K562 (cell line): ENCODE data around the gene TYMP. TPM values are rescaled to one million over a fixed set of nuclear protein-coding genes. Genes with fewer than 3 reads are reported as not detected.
A peak's percentile ranks its signal among the peaks of the same experiment; 100 is the strongest.

Source experiments
- ATAC-seq: fragments of 200-7000 bp; cut with Tn5 transposase; 3 replicates; pipeline ENCODE4 v1.9.1; 2020; ENCODE audit warnings: moderate library complexity
- BruUV-seq: library from RNA; stranded (reverse); fragments of 400-500 nt; replicated peaks from 2 replicates; lab custom pipeline; 2021; lab: Mats Ljungman, UMichigan
- CTCF ChIA-PET: fragments of 300-600 bp; formaldehyde crosslinking; extraction: SDS; loops from one replicate; lab custom pipeline; 2021; ENCODE audit warnings: low intra/inter-chr PET ratio; lab: Yijun Ruan, JAX
- POLR2A ChIA-PET: fragments of 300-600, 350-650 bp; sonication (Branson Sonifier 250); formaldehyde crosslinking; extraction: SDS; loops from one replicate; lab custom pipeline; 2021; ENCODE audit warnings: antibody characterized with exemption, inconsistent platforms; lab: Yijun Ruan, JAX
- DNase-seq, 4 experiments: peaks; one replicate each; pipeline versions ENCODE4 v3.0.0 to v3.0.0-alpha.2; 2011 to 2018; ENCODE audit warnings: low spot score in 3 of 4, mixed read lengths in 3 of 4; ENCODE audit errors: extremely low read depth in 1 of 4
- FAIRE-seq: peaks from 2 replicates; lab custom pipeline; 2011; peaks lifted over from hg19 to GRCh38; lab: Jason Lieb, UNC
- H2AFZ ChIP-seq: 2 replicates; pipeline ENCODE4 v1.6.0; 2011; ENCODE audit warnings: low read depth, low read length, control low read depth, inconsistent platforms
- H3K27ac ChIP-seq: fragments of 200-600 bp; 3 replicates; pipeline ENCODE4 v1.8.0; 2011; ENCODE audit warnings: low read depth, mild to moderate bottlenecking, control low read depth, inconsistent platforms, low read length, moderate library complexity, mixed read lengths; ENCODE audit errors: extremely low read depth
- H3K27me3 ChIP-seq, 2 experiments: fragments of 300-600 bp in 1 of 2; 2 replicates in 1 of 2; 3 replicates in 1 of 2; pipeline versions ENCODE4 v1.6.0 to v1.8.0; 2011; ENCODE audit warnings: inconsistent platforms in 2 of 2, low read length in 2 of 2, mild to moderate bottlenecking in 1 of 2, mixed read lengths in 1 of 2, moderate library complexity in 1 of 2; ENCODE audit not compliant: control insufficient read depth in 2 of 2, insufficient read depth in 2 of 2
- H3K36me3 ChIP-seq: fragments of 300-600 bp; 3 replicates; pipeline ENCODE4 v1.8.0; 2011; ENCODE audit warnings: mild to moderate bottlenecking, low read length, inconsistent platforms; ENCODE audit not compliant: control insufficient read depth, insufficient read depth
- H3K4me1 ChIP-seq, 2 experiments: fragments of 200-600 bp in 1 of 2; replicated peaks in 1 of 2; 2 replicates in 1 of 2; 3 replicates in 1 of 2; pipeline versions ENCODE4 v1.5.1 to v1.8.0; 2011; ENCODE audit warnings: inconsistent platforms in 2 of 2, low read length in 2 of 2, mild to moderate bottlenecking in 1 of 2, mixed read lengths in 1 of 2, moderate library complexity in 1 of 2; ENCODE audit not compliant: control insufficient read depth in 2 of 2, insufficient read depth in 2 of 2
- H3K4me2 ChIP-seq: 2 replicates; pipeline ENCODE4 v1.6.1; 2011; ENCODE audit warnings: low read length, control low read depth, inconsistent platforms, mixed read lengths; ENCODE audit not compliant: insufficient read depth
- H3K4me3 ChIP-seq: fragments of 200-600 bp; sonication (generic), shearing (Covaris generic); 2 replicates; pipeline ENCODE4 v1.5.1; 2016; ENCODE audit warnings: control low read depth, inconsistent platforms
- H3K79me2 ChIP-seq: fragments of 200-600 bp; 3 replicates; pipeline ENCODE4 v1.8.0; 2011; ENCODE audit warnings: low read length, inconsistent platforms; ENCODE audit not compliant: control insufficient read depth, insufficient read depth
- H3K9ac ChIP-seq, 2 experiments: 2 replicates each; pipeline versions ENCODE4 v1.6.0 to v1.6.1; 2011; ENCODE audit warnings: low read depth in 2 of 2, low read length in 2 of 2, control low read depth in 1 of 2, inconsistent platforms in 1 of 2, mild to moderate bottlenecking in 1 of 2, mixed read lengths in 1 of 2; ENCODE audit not compliant: insufficient read depth in 1 of 2
- H3K9me1 ChIP-seq: one replicate; pipeline ENCODE4 v1.6.0; 2011; ENCODE audit warnings: inconsistent platforms, mild to moderate bottlenecking, low read length, moderate library complexity; ENCODE audit not compliant: control insufficient read depth, insufficient read depth
- H3K9me3 ChIP-seq: replicated peaks from 2 replicates; pipeline ENCODE4 v1.5.1; 2011; ENCODE audit warnings: low read depth, low read length, inconsistent platforms; ENCODE audit not compliant: control insufficient read depth, insufficient read depth
- H4K20me1 ChIP-seq: replicated peaks from 2 replicates; pipeline ENCODE4 v1.6.1; 2011; ENCODE audit warnings: low read length, inconsistent platforms, mixed read lengths; ENCODE audit not compliant: control insufficient read depth, insufficient read depth
- JUND ChIP-seq, 2 experiments: IDR thresholded peaks; 2 replicates in 1 of 2; 3 replicates in 1 of 2; pipeline ENCODE4 v1.6.1; 2011; ENCODE audit warnings: borderline replicate concordance in 2 of 2, low read depth in 2 of 2, low read length in 2 of 2, improper control_type of control experiment in 1 of 2, missing biosample characterization in 1 of 2, missing genetic modification characterization in 1 of 2, missing genetic modification reagents in 1 of 2
- KDM5B ChIP-seq: fragments of 200-600 bp; sonication (generic); IDR thresholded peaks from 2 replicates; pipeline ENCODE4 v1.6.1; 2012; ENCODE audit warnings: low read depth, mild to moderate bottlenecking, moderate library complexity, low read length, control low read depth, inconsistent platforms; ENCODE audit not compliant: insufficient replicate concordance
- KHSRP ChIP-seq: fragments of 450-650 bp; IDR thresholded peaks from 2 replicates; pipeline ENCODE4 v1.6.1; 2017
- KLF6 ChIP-seq: fragments of 250-450 bp; sonication (Bioruptor Pico); IDR thresholded peaks from 2 replicates; pipeline ENCODE4 v1.4.0; 2020; ENCODE audit warnings: mild to moderate bottlenecking, moderate library complexity, borderline replicate concordance
- MYC ChIP-seq, 2 experiments: fragments of 250-450 bp in 1 of 2; sonication (Bioruptor Pico) in 1 of 2; IDR thresholded peaks; 2 replicates each; pipeline versions ENCODE4 v1.5.1 to v1.6.1; 2012 to 2021; ENCODE audit warnings: low read depth in 2 of 2, borderline replicate concordance in 1 of 2, improper control_type of control experiment in 1 of 2, low read length in 1 of 2, mild to moderate bottlenecking in 1 of 2, moderate library complexity in 1 of 2
- RB1 ChIP-seq: fragments of 450-650 bp; IDR thresholded peaks from 2 replicates; pipeline ENCODE4 v1.6.1; 2017; ENCODE audit warnings: low read depth, mild to moderate bottlenecking
- RHOXF2B ChIP-seq: fragments of 250-450 bp; sonication (Bioruptor Pico); conservative IDR thresholded peaks from 2 replicates; pipeline ENCODE4 v1.5.1; 2021
- TGIF2 ChIP-seq: sonication (generic); formaldehyde crosslinking; IDR thresholded peaks from 2 replicates; pipeline ENCODE4 v1.8.1; 2022; ENCODE audit warnings: mild to moderate bottlenecking, missing genetic modification reagents, moderate library complexity
- ZNF165 ChIP-seq: fragments of 250-450 bp; sonication (Bioruptor Pico); IDR thresholded peaks from 2 replicates; pipeline ENCODE4 v1.4.0; 2020; ENCODE audit warnings: borderline replicate concordance
- ZNF197 ChIP-seq: fragments of 200-800 bp; sonication (Bioruptor generic); IDR thresholded peaks from 2 replicates; pipeline ENCODE4 v1.6.1; 2016; ENCODE audit warnings: low read depth, missing genetic modification characterization, missing compliant biosample characterization
- WGBS: fragments of 100-300 bp; shearing (Covaris generic); methylation state at CpG from one replicate; pipeline ENCODE4 v1.1.6; 2016; ENCODE audit warnings: low coverage, mixed read lengths; ENCODE audit not compliant: insufficient coverage; ENCODE audit errors: missing lambda C conversion rate; 5-methylcytosine and 5-hydroxymethylcytosine counted together
- in situ Hi-C: fragments of 300-500 bp; cut with MboI; formaldehyde crosslinking; loops from 4 replicates; pipeline ENCODE4 v1.15.0; 2018; ENCODE audit warnings: inconsistent platforms, mixed read lengths
- intact Hi-C: fragments of 100-400 bp; cut with micrococcal nuclease; formaldehyde crosslinking; loops from 2 replicates; pipeline ENCODE4 v1.14.2; 2022
- polyA plus RNA-seq, 8 experiments: library from polyadenylated mRNA; depleted of rRNA in 4 of 8; stranded (reverse) in 5 of 8; unstranded in 3 of 8; fragments of >200 nt; fragmentation: Nextera tagmentation in 2 of 8; fragmentation: Illumina TruSeq in 1 of 8; extraction: Ambion mirVana in 2 of 8; extraction: Trizol in 1 of 8; gene quantifications; 2 replicates each; pipeline versions ENCODE4 v1.2.1 to v1.2.3, GENCODE V29; 2011 to 2014; ENCODE audit warnings: inconsistent platforms in 1 of 8, missing spikeins in 1 of 8
- total RNA-seq, 7 experiments: library from RNA; depleted of rRNA in 6 of 7; stranded (reverse); fragments of >200 nt in 6 of 7; fragmentation: Illumina TruSeq in 2 of 7; extraction: Trizol in 2 of 7; gene quantifications; 2 replicates each; pipeline versions ENCODE4 v1.2.1 to v1.2.3, GENCODE V29; 2011 to 2021; ENCODE audit warnings: low replicate concordance in 1 of 7
- TF ChIP-seq, protein P1 (sequence below), 2 experiments: fragments of 200-800 bp in 1 of 2; sonication (Bioruptor generic) in 1 of 2; sonication (generic) in 1 of 2; formaldehyde crosslinking in 1 of 2; IDR thresholded peaks in 1 of 2; conservative IDR thresholded peaks in 1 of 2; 2 replicates each; pipeline versions ENCODE4 v1.5.0 to v1.6.1; 2016 to 2020; ENCODE audit warnings: missing compliant biosample characterization in 1 of 2, missing genetic modification characterization in 1 of 2, missing genetic modification reagents in 1 of 2
- TF ChIP-seq, protein P2 (sequence below): fragments of 200-800 bp; sonication (Bioruptor generic); IDR thresholded peaks from 2 replicates; pipeline ENCODE4 v1.6.1; 2017; ENCODE audit warnings: missing genetic modification characterization, missing compliant biosample characterization
- TF ChIP-seq, protein P3 (sequence below): fragments of 450-650 bp; IDR thresholded peaks from 2 replicates; pipeline ENCODE4 v1.6.1; 2017; ENCODE audit warnings: antibody characterized with exemption

Gene TYMP
- total and polyA plus RNA-seq, 9 of the 15 experiments (the other 6 are each of a cell fraction or from before 2014, with no cell fraction given): 0.03 to 4.0 (median 2.4) TPM; not detected in 4

DNA sequence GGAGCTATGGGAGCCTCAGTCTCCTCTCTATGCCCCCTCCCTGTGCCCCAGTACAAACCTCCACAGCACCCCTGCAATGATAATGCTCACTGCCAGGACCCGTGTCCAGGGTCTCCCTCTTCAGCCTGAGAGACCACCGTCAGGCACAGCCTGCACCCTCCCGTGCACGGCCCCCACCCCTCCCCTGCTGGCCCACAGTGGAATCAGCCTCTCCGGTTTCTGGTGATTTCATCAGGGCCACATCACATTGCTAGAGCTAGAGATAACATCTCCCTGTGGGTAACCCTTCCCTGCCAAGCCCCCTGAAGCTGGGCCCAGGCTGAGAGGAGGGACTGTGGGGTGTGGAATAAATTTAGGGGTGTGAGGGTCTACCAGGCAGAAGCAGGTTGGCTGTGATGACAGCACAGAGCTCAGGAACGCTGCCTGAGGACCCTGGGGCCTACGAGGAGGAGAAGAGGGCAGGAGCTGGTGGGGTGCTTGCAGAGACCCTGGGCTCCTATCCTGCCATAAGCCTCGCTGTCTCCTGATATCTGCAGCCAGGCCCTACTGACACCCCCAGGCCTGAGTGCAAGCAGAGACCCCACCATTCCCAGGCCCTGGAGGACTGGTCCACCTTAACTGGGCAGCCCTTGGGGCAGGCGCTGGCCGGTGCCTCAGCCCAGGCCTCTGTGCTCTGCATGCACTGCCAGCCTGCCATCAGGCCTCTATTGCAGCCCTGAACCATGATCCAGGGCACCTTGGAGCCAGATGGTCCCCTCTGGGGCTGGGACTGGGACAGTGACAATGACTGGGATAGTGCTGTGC is 15.9 kb upstream of the TYMP start, which contains the start of gene KLHDC7B:
TSS of gene KLHDC7B (plus strand) at position 378 of the 804 bp plus-strand sequence. CDS start at position 723, 345 bp downstream.
- FAIRE-seq (no peak), DNase-seq (no peak), ATAC-seq (peak; percentile 77)
- Histone ChIP-seq H4K20me1 (no peaks in the 10 kb centered on the region), H3K36me3 (no peaks in the 10 kb centered on the region), H3K27ac (no peak within 1 kb of the TSS), H3K9ac (peak within 1 kb of the TSS in 1 of 2 experiments; percentile 24; a peak in 1 of 4 replicates), H3K9me3 (no peaks in the 10 kb centered on the region), H3K4me1 (peaks cover 2 to 38% of the 10 kb centered on the region in 2 experiments; a peak in 3 of 5 replicates), H3K9me1 (no peaks in the 10 kb centered on the region), H3K79me2 (no peaks in the 10 kb centered on the region), H3K4me3 (no peak within 1 kb of the TSS), H3K27me3 (no peaks in the 10 kb centered on the region; a peak in 1 of 5 replicates), H3K4me2 (no peak within 1 kb of the TSS), H2AFZ (no peak within 1 kb of the TSS)
- 26% methylated on average over 8 of the region's 10 CpGs for WGBS
- intact Hi-C loops: no loop called here
- ChIA-PET CTCF (no interaction called here), POLR2A (interaction anchor here (0.9 to 1.0 kb wide), 2 partner anchors 21 to 82 kb away, joined by 3 to 4 read pairs; partner anchors contain the start of genes ARSA and SCO2)
- in situ Hi-C loops: no loop called here
- BruUV-seq: no TSS peak
- TF ChIP-seq RB1 (no peak), ZNF165 (CRISPR knock-in tag) (no peak), KLF6 (CRISPR knock-in tag) (0 out of 2 replicates have a peak, but pooled peaks have one; percentile 7), RHOXF2B (CRISPR knock-in tag) (no peak), ZNF197 (CRISPR knock-in tag) (peak; percentile 16; the same call in 1 of the 2 replicates), TGIF2 (CRISPR knock-in tag) (no peak), MYC (IDR thresholded peaks at IDR 0.05; ENCODE audit: low read depth, low read length) (peak; percentile 91), MYC (CRISPR knock-in tag; IDR thresholded peaks at IDR 0.05; ENCODE audit: borderline replicate concordance, low read depth) (no peak), JUND (IDR thresholded peaks at IDR 0.05; ENCODE audit: borderline replicate concordance, low read depth, low read length) (peak; percentile 53; the same call in 1 of the 2 replicates), JUND (tag; IDR thresholded peaks at IDR 0.05; ENCODE audit: borderline replicate concordance, low read depth, low read length) (peak; percentile 12; the same call in 1 of the 3 replicates), KHSRP (no peak), KDM5B (no peak)
- TF ChIP-seq, protein P1, sequence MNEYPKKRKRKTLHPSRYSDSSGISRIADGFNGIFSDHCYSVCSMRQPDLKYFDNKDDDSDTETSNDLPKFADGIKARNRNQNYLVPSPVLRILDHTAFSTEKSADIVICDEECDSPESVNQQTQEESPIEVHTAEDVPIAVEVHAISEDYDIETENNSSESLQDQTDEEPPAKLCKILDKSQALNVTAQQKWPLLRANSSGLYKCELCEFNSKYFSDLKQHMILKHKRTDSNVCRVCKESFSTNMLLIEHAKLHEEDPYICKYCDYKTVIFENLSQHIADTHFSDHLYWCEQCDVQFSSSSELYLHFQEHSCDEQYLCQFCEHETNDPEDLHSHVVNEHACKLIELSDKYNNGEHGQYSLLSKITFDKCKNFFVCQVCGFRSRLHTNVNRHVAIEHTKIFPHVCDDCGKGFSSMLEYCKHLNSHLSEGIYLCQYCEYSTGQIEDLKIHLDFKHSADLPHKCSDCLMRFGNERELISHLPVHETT (CRISPR knock-in tag; conservative IDR thresholded peaks at IDR 0.05 in 1 of 2, IDR thresholded peaks at IDR 0.05 in 1 of 2): 0 out of 4 replicates have a peak, but pooled peaks of 1 of the 2 experiments have one; percentile 7
- TF ChIP-seq, protein P2, sequence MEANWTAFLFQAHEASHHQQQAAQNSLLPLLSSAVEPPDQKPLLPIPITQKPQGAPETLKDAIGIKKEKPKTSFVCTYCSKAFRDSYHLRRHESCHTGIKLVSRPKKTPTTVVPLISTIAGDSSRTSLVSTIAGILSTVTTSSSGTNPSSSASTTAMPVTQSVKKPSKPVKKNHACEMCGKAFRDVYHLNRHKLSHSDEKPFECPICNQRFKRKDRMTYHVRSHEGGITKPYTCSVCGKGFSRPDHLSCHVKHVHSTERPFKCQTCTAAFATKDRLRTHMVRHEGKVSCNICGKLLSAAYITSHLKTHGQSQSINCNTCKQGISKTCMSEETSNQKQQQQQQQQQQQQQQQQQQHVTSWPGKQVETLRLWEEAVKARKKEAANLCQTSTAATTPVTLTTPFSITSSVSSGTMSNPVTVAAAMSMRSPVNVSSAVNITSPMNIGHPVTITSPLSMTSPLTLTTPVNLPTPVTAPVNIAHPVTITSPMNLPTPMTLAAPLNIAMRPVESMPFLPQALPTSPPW: peak; percentile 84
- TF ChIP-seq, protein P3, sequence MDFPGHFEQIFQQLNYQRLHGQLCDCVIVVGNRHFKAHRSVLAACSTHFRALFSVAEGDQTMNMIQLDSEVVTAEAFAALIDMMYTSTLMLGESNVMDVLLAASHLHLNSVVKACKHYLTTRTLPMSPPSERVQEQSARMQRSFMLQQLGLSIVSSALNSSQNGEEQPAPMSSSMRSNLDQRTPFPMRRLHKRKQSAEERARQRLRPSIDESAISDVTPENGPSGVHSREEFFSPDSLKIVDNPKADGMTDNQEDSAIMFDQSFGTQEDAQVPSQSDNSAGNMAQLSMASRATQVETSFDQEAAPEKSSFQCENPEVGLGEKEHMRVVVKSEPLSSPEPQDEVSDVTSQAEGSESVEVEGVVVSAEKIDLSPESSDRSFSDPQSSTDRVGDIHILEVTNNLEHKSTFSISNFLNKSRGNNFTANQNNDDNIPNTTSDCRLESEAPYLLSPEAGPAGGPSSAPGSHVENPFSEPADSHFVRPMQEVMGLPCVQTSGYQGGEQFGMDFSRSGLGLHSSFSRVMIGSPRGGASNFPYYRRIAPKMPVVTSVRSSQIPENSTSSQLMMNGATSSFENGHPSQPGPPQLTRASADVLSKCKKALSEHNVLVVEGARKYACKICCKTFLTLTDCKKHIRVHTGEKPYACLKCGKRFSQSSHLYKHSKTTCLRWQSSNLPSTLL: no peak
